Ramos (cell line): ENCODE measurements around the gene ASB15.
"Not testable (repeated sequence)": the region's sequence is repeated elsewhere in the genome, so short reads cannot be mapped to it uniquely, and the experiment has no call there.

Experiments used
- in situ Hi-C: fragments of 300-500 bp; cut with MboI; formaldehyde crosslinking; loops from one replicate; pipeline ENCODE4 v1.14.3; 2022; ENCODE audit warnings: low sequenced_read_pairs; ENCODE audit not compliant: unreplicated experiment

ASB15 gene

GRCh38 chr7:123634011-123634573 is 32.5 kb downstream of the ASB15 start:
- in situ Hi-C loops, result not testable (repeated sequence)

- in situ Hi-C loops, result no loop called here
Observed at GRCh38 chr7:123635551-123636359, 34.1 kb downstream of the ASB15 start.

GRCh38 chr7:123637203-123637602 is 35.6 kb downstream of the ASB15 start:
- in situ Hi-C loops, result no loop called here

GRCh38 chr7:123637878-123638277 is 36.3 kb downstream of the ASB15 start:
- in situ Hi-C loops, result no loop called here

GRCh38 chr7:123639631-123640030 is 38.0 kb downstream of the ASB15 start:
- in situ Hi-C loops, result no loop called here

GRCh38 chr7:123640583-123640982 is 39.0 kb downstream of the ASB15 start:
- in situ Hi-C loops, result no loop called here

GRCh38 chr7:123641901-123642300 is 40.3 kb downstream of the ASB15 start:
- in situ Hi-C loops, result no loop called here

- in situ Hi-C loops, result no loop called here
Observed at GRCh38 chr7:123643495-123644441, 42.1 kb downstream of the ASB15 start.

- in situ Hi-C loops, result no loop called here
Observed at GRCh38 chr7:123645516-123645915, 43.9 kb downstream of the ASB15 start.

GRCh38 chr7:123647106-123647730 is 45.6 kb downstream of the ASB15 start:
- in situ Hi-C loops, result no loop called here

- in situ Hi-C loops, result no loop called here
Observed at GRCh38 chr7:123649964-123650363, 48.3 kb downstream of the ASB15 start.

- in situ Hi-C loops, result no loop called here
Observed at GRCh38 chr7:123650595-123650994, 49.0 kb downstream of the ASB15 start.

- in situ Hi-C loops, result no loop called here
Observed at GRCh38 chr7:123652406-123652805, 50.8 kb downstream of the ASB15 start.

- in situ Hi-C loops, result no loop called here
Observed at GRCh38 chr7:123653162-123653561, 51.5 kb downstream of the ASB15 start.

GRCh38 chr7:123655614-123656013 is 54.0 kb downstream of the ASB15 start, which contains the start of gene LMOD2:
Gene LMOD2 (plus strand): TSS chr7:123655866. CDS start chr7:123655964, 98 bp downstream.
- in situ Hi-C loops, result no loop called here

- in situ Hi-C loops, result no loop called here
Observed at GRCh38 chr7:123656544-123657303, 55.1 kb downstream of the ASB15 start.

- in situ Hi-C loops, result no loop called here
Observed at GRCh38 chr7:123657304-123657685, 55.7 kb downstream of the ASB15 start.

GRCh38 chr7:123658023-123658422 is 56.4 kb downstream of the ASB15 start:
- in situ Hi-C loops, result no loop called here

- in situ Hi-C loops, result no loop called here
Observed at GRCh38 chr7:123660514-123661354, 59.1 kb downstream of the ASB15 start.
